HepG2 (cell line): ENCODE data around the gene CCDC154. TPM values are rescaled to one million over a fixed set of nuclear protein-coding genes. Genes with fewer than 3 reads are reported as not detected.

ENCODE experiments used
- HDAC2 ChIP-seq: sonication (generic); formaldehyde crosslinking; IDR thresholded peaks from 2 replicates; pipeline ENCODE4 v1.4.0; 2020; ENCODE audit warnings: missing genetic modification reagents
- HNRNPH1 ChIP-seq: fragments of 200-400 bp; formaldehyde crosslinking; optimal IDR thresholded peaks from 2 replicates; pipeline ENCODE3; 2017; ENCODE audit warnings: mild to moderate bottlenecking, low read depth, low read length
- HOXA5 ChIP-seq: sonication (generic); formaldehyde crosslinking; IDR thresholded peaks from 2 replicates; pipeline ENCODE4 v1.4.0; 2020; ENCODE audit warnings: missing genetic modification reagents
- TGIF2 ChIP-seq: IDR thresholded peaks from 2 replicates; pipeline ENCODE4 v1.6.1; 2016; ENCODE audit warnings: control low read depth, missing compliant biosample characterization
- ZNF30 ChIP-seq: sonication (generic); formaldehyde crosslinking; IDR thresholded peaks from 2 replicates; pipeline ENCODE4 v1.5.0; 2020; ENCODE audit warnings: mild to moderate bottlenecking, missing genetic modification reagents
- ZNF557 ChIP-seq: sonication (generic); formaldehyde crosslinking; IDR thresholded peaks from 2 replicates; pipeline ENCODE4 v1.4.0; 2020; ENCODE audit warnings: missing genetic modification reagents
- polyA plus RNA-seq, 8 experiments: library from polyadenylated mRNA; depleted of rRNA in 3 of 8; stranded (reverse) in 7 of 8; unstranded in 1 of 8; fragments of >200 nt; fragmentation: Illumina TruSeq in 4 of 8; extraction: Trizol in 4 of 8; gene quantifications; 2 replicates each; pipeline versions ENCODE4 v1.2.1 to v1.2.3, GENCODE V29; 2011 to 2016; ENCODE audit warnings: low read depth in 4 of 8, missing spikeins in 1 of 8, mixed read lengths in 1 of 8; ENCODE audit not compliant: insufficient read depth in 1 of 8
- total RNA-seq, 5 experiments: library from RNA; depleted of rRNA; stranded (reverse); fragments of >200 nt; fragmentation: Illumina TruSeq; extraction: Trizol; gene quantifications; 2 replicates each; pipeline ENCODE4 v1.2.3, GENCODE V29; 2016; ENCODE audit warnings: low read depth in 1 of 5
- TF ChIP-seq, protein P1 (sequence below): sonication (generic); formaldehyde crosslinking; IDR thresholded peaks from 2 replicates; pipeline ENCODE4 v1.9.0; 2021; ENCODE audit warnings: missing genetic modification reagents, borderline replicate concordance
- TF ChIP-seq, protein P2 (sequence below): sonication (generic); formaldehyde crosslinking; IDR thresholded peaks from 2 replicates; pipeline ENCODE4 v1.5.1; 2020; ENCODE audit warnings: missing genetic modification reagents, mild to moderate bottlenecking, borderline replicate concordance
- TF ChIP-seq, protein P3 (sequence below): sonication (generic); formaldehyde crosslinking; IDR thresholded peaks from 2 replicates; pipeline ENCODE4 v1.5.0; 2020; ENCODE audit warnings: mild to moderate bottlenecking, missing genetic modification reagents

The CCDC154 gene
- total and polyA plus RNA-seq, 2 of the 13 experiments (the other 11 are each of a cell fraction or from before 2014, with no cell fraction given): 0.92 to 1.5 TPM

GRCh38 chr16:1471569-1472194 is 27.3 kb upstream of the CCDC154 start (continued):
- TF ChIP-seq, protein P1, sequence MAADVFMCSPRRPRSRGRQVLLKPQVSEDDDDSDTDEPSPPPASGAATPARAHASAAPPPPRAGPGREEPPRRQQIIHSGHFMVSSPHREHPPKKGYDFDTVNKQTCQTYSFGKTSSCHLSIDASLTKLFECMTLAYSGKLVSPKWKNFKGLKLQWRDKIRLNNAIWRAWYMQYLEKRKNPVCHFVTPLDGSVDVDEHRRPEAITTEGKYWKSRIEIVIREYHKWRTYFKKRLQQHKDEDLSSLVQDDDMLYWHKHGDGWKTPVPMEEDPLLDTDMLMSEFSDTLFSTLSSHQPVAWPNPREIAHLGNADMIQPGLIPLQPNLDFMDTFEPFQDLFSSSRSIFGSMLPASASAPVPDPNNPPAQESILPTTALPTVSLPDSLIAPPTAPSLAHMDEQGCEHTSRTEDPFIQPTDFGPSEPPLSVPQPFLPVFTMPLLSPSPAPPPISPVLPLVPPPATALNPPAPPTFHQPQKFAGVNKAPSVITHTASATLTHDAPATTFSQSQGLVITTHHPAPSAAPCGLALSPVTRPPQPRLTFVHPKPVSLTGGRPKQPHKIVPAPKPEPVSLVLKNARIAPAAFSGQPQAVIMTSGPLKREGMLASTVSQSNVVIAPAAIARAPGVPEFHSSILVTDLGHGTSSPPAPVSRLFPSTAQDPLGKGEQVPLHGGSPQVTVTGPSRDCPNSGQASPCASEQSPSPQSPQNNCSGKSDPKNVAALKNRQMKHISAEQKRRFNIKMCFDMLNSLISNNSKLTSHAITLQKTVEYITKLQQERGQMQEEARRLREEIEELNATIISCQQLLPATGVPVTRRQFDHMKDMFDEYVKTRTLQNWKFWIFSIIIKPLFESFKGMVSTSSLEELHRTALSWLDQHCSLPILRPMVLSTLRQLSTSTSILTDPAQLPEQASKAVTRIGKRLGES (CRISPR knock-in tag): no peak
- TF ChIP-seq HNRNPH1: no peak
- TF ChIP-seq, protein P2, sequence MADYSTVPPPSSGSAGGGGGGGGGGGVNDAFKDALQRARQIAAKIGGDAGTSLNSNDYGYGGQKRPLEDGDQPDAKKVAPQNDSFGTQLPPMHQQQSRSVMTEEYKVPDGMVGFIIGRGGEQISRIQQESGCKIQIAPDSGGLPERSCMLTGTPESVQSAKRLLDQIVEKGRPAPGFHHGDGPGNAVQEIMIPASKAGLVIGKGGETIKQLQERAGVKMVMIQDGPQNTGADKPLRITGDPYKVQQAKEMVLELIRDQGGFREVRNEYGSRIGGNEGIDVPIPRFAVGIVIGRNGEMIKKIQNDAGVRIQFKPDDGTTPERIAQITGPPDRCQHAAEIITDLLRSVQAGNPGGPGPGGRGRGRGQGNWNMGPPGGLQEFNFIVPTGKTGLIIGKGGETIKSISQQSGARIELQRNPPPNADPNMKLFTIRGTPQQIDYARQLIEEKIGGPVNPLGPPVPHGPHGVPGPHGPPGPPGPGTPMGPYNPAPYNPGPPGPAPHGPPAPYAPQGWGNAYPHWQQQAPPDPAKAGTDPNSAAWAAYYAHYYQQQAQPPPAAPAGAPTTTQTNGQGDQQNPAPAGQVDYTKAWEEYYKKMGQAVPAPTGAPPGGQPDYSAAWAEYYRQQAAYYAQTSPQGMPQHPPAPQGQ (CRISPR knock-in tag): no peak
- TF ChIP-seq, protein P3, sequence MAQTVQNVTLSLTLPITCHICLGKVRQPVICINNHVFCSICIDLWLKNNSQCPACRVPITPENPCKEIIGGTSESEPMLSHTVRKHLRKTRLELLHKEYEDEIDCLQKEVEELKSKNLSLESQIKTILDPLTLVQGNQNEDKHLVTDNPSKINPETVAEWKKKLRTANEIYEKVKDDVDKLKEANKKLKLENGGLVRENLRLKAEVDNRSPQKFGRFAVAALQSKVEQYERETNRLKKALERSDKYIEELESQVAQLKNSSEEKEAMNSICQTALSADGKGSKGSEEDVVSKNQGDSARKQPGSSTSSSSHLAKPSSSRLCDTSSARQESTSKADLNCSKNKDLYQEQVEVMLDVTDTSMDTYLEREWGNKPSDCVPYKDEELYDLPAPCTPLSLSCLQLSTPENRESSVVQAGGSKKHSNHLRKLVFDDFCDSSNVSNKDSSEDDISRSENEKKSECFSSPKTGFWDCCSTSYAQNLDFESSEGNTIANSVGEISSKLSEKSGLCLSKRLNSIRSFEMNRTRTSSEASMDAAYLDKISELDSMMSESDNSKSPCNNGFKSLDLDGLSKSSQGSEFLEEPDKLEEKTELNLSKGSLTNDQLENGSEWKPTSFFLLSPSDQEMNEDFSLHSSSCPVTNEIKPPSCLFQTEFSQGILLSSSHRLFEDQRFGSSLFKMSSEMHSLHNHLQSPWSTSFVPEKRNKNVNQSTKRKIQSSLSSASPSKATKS: no peak
- TF ChIP-seq HOXA5: no peak
- TF ChIP-seq HDAC2 (CRISPR knock-in tag): no peak
- TF ChIP-seq ZNF557 (CRISPR knock-in tag): no peak
- TF ChIP-seq ZNF30 (CRISPR knock-in tag): no peak
- no peak for TF ChIP-seq TGIF2 (CRISPR knock-in tag)
